ENCODE measurements around the gene C14orf119.

Gene C14orf119

DNA sequence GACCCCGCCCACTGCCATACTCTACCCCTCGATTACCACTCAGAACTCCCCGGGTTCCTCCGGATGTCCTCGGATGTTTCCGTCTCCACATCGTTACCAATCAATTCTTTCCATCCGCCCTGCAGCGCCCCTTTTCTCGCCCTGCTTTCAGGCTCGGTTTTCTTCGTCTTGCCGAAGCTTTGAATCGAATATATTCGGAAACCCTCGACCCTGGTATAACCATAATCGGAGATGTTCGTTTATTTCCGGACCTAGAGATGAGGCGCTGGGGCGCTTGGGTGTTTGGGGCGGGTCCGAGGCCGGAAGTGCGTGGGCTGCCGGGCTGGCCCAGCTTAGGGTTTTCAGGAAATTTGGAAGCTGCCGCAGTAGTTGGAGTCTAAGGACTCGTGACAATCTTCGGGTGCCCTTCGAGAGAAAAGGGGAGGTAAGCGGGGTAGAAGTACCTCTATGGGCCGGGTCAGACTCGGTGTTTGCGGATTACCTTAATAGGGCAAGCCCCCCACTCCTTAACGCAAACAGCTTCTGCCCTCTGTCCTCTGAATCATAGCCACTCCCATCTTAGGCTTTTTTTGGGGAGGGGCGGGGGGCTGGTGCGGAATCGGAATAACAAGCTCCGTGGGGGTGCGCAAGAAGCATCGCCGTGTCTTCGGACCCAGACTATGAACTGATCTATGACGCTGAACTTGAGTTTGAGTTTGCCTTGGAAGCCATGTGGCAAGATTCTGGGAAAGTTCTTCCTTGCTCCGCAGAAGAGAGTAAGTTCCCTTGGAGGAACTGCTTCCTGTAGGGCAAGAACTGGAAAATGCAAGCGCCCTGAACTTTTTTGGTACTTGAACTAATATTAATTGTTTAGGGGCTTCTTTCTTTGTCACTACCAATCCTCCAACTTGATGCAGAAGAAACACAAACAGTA lies at the start of gene C14orf119:
TSS of gene C14orf119 (plus strand) at position 310 of the 913 bp plus-strand sequence. CDS start 2,154 bp downstream, outside the sequence.
- DNase-seq: no peak

- no peak for DNase-seq
Observed at GRCh38 chr14:23047034-23047634, 48.2 kb upstream of the C14orf119 start.

DNA sequence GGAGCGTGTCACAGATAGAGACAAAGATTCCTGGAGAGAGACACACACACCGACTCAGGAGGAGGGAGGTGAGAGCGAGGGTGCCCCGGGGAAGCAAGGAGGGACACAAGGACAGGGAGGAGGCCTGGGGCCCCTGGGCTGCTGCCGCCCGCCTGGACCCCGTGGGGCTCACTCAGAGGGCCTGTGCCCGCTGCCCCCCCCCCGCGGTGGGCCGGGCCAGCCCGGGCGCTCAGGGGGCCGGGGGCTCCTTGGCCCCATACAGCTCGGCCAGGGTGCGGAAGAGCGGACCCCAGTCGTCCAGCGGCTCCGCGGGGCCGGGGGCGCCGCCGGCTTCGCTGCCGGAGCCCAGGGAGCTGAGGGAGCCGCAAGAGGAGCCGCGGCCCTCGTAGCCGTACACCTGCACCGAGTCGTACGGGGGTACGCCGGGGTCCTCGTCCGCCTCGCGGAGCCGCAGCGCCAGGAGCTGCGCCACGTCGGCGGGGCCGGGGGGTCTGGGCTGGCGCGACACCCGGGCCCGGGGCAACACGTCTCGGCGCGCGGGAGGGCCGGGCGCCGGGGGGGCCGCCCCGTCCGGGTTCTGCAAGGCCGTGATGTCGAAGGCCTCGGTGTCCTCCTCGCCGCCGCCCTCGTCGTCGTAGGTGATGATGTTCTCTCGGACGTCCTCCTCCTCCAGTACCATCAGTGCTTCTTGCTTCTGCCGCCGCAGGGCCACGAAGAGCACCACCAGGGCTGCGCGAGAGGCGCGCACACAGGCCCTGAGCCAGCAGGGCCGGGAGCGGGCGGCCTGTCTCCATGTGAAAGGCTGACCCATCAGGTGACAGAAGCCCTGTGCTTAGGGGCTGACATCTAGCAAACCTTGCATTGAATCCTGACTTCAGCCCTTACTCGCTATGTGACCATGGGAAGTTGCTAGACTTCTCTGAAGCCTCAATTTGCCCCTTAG lies 47.3 kb upstream of the C14orf119 start:
- no peak for DNase-seq

DNA sequence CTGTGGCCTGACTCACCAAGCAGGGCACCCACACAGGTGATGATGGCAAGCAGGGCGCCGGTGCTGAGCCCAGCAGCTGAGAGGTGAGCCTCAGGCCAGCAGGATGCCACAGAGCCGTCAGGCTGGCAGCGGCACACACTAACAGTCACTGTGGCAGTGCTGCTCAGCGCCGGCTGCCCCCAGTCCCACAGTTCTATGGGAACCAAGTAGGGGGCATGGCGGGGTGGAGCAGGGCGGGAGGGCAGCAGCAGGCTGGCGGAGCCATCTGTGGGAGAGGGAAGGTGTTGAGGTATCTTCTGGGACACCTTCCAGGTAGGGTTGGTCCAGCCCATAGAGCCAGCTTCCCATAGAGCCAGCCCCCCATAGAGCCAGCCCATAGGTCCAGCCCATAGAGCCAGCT lies 46.3 kb upstream of the C14orf119 start:
- no peak for DNase-seq

DNA sequence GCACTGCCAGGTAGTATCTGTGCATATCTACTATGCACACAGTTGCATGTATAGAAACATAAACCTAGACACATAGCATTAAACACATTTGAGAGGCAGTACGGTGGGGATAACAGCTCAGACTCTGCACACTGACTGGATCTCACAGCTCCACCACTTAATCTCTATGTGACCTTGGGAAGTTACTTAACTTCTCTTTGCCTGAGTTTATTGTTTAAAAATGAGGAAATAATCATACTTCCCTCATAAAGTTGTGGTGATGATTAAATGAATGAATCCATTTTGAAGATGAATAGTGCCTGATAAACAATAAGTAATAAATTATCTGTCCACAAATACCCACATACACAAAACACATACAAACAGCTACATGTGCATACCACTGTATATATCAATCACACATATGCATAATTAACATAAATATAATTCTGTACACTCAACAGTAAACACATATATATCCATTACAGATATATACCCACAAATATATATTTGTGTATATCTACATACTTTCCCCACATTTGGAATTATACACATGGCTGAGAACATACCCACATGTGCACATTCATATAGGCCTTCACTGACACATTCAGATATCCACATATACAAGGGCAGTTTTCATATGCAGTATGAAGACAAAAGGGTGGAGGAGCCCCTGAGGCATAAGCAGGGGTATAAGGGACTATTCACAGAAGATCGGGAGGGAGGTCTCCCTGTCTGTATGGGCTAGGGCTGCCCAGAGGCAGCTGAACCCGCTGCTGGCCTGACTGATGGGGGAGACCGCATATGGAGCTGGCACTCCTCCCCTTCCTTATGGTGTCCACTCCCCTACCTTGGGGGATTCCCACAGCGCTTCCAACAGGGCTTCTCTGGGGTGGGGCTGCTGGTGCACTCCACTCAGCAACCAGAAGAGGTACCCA lies 43.9 kb upstream of the C14orf119 start:
- no peak for DNase-seq

DNA sequence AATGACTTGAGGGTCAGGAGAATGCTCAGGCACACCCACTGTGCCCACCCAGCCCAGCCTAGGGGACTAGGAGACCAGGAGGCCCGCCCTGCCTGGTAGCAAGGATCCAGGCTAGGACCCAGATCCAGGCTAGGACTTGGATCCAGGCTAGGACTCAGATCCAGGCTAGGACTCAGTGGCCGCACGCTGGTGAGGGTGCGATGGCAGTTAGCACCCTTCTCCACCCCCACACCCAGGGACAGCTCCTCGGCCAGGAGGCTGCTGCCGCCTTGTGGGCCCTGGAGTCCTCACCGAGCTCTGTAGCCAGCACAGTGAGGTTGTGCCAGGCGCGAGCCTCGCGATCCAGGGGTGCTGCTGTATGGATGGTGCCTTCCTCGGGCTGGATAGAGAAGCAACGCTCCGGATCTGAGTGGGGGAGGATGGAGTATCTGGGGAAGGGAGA lies 43.1 kb upstream of the C14orf119 start:
- DNase-seq: no peak

DNA sequence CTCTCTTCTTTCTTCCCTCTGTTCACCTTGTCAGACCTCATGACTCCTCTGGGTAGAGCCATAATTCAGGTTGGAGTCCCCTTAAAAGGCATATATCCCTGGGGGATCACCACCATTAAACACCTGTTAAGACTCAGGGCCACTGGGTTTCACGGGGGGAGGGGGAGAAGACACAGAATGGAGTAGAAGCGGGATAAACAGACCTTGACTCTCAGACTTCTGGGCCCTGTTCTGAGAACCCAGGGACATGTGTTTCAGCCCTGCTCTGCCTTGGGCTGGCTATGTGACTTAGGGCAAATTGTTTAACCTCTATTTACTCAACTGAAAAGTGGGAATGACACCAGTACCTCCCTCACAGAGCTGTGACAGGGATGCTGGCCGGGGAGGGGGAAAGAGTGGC lies 42.6 kb upstream of the C14orf119 start:
- no peak for DNase-seq

GRCh38 chr14:23053426-23053825 lies 41.9 kb upstream of the C14orf119 start:
- DNase-seq: no peak

GRCh38 chr14:23054000-23054811 lies 41.1 kb upstream of the C14orf119 start:
- no peak for DNase-seq

DNA sequence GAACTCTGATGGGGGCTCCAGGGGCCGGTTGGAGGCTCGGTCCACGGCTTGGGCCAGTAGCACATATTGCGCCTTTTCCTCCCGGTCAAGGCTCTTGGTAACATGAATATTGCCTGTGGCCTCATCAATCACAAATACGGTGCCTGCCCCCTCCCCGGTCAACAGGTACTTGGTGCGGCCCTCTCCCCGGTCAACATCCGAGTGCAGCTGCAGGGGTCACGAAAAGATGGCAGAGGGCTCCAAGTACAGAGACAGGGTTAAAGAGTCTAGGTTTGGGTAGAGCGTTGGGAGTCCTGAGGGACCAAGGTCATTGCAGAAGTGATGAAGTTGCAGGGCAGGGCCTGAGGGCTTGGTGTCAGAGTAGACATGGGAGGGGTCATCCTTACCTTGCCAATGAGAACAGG lies 40.2 kb upstream of the C14orf119 start:
- DNase-seq: no peak

DNA sequence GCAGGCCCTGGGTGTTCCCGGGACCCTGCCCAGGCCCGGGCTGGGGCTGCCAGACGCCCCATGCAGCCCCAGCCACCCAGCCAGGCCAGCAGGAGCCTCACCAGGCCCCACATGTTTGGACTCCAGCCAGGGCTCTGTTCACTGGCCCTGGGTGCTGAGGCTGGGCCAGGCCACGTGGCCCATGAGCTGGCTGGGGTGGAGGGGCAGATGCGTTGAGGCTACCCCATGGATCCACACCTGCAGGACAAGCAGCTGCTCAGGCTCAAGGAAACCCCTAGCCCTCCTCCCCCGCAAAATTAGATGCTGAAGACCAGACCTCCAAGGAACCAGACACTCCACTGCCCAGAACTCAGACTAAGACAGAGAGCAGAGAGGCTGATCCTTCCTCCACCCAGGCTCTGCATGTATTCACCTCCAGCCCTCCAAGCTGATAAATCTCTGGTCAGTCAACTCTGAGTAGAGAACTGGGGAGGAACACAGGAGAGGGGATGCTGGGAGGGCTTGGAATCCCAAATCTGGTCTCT lies 39.6 kb upstream of the C14orf119 start:
- DNase-seq: no peak

DNA sequence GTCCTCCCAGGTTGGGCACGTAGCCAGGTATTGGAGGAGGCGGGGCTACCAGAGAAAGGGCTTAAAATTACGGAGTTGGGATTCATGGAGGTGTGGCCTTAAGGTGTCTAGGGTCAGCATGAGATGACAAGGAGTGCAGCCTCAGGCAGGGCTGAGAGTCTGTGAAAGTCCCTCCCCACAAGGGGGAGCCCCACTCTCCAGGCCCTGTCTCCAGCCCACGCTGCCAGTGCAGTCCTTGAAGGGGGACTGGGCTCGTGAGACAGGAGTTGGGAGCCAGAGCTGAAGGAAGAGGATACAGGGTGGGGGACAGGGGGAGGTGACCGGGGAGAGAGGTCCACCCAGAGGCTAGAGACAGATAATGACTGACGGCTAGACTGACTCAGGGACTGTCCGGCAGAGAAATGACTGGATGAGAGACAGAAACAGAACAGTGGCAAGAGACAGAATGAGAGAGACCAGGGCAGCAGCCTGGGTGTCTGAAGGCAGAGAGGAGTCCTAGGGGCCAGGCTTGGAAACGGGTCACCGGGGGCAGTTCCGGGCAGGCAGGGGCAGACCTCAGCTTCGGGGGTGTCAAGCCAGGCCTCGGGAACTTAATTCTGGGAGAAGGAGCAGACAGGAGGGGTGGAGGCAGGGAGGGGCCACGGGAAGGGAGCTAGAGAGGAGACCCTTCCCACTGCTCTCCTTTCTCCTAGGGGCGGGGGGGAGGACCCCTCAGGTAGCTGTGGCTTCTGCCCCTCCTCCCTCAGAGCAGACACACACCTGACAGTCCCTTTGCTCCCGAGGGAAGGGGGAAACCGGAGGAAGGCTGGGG lies 39.0 kb upstream of the C14orf119 start:
- DNase-seq: no peak

DNA sequence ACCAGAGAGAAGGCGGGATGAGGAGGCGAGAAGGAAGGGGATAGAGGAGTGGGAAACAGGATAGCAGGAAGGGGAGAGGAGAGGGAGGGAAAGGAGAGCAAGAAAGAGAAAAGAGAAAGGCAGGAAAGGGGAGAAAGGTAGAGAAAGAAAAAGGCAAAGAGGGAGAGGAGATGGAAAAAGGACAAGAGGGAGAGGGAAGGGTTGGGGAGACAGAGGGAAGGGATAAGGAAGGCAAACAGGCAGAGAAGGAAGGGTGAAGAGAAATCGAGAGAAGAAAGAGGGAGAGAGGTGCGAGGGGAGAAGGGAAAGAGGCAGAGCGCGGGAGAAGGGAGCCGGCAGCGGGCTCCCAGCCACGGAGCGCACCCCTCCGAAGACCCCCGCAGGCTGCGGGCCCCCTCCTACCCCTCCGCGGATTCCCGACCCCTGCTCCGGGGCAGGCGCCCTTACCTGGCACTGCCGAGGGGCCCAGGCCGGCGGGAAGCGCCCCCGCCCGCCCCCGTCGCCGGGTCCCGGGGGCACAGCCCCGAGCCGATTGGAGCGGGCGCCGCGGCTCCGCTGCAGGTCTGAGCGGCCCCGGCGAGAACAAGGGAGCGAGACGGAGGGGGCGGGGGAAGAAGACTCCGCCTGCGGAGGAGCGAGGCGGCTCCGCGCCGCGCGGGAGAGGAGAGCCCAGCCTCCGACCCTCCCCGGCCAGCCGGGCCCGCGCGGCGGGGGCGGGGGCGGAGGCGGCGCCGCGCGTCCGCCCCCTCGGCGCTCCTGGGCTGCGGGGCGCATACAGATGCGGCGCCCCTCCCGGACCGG lies 38.1 kb upstream of the C14orf119 start, which contains the start of gene CDH24:
TSS of gene CDH24 (minus strand) at position 565 of the 801 bp plus-strand sequence. CDS start 1,787 bp downstream, outside the sequence.
- DNase-seq: no peak

DNA sequence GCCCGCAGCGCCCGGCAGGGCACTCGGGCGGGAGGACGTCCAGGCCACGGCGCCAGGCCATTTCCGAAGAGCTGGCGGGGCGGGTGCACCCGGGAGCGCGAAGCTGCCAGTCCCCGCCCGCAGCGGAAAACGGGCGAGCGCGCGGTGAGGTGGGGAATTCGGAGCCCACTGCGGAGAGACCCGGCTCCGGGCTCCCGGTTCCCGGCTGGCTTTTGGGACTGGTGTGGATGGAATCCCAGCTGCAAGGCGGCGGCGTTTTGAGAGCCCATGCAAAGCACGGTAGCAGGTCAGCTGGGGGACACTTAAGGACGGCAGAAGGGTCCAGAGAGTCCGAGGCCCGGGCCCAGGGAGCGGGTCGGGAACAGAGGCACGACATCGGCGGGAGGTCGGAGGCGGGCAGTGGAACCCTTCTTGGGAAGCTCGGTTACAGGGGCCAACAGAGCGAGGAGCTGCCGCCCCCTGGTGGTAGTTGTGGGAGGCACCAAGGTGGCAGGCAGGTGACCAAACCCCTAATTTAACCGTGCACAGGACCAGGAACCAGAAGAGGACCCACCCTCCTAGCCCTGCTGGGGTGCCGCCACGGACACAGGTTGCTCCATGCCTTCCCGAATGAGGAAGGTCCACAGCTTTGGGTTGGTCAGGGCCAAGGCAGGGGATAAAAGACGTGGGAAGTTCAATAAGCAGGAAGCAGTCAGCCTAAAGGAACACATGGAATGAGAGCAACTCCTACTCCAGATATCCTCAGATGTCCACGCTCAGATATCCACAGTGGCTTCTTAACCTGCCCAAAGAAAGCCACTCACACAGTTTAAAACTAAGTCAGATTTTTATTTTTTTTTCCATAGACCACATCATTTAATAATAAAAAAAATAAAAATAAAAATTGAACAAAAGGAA lies 37.3 kb upstream of the C14orf119 start:
- DNase-seq: no peak

DNA sequence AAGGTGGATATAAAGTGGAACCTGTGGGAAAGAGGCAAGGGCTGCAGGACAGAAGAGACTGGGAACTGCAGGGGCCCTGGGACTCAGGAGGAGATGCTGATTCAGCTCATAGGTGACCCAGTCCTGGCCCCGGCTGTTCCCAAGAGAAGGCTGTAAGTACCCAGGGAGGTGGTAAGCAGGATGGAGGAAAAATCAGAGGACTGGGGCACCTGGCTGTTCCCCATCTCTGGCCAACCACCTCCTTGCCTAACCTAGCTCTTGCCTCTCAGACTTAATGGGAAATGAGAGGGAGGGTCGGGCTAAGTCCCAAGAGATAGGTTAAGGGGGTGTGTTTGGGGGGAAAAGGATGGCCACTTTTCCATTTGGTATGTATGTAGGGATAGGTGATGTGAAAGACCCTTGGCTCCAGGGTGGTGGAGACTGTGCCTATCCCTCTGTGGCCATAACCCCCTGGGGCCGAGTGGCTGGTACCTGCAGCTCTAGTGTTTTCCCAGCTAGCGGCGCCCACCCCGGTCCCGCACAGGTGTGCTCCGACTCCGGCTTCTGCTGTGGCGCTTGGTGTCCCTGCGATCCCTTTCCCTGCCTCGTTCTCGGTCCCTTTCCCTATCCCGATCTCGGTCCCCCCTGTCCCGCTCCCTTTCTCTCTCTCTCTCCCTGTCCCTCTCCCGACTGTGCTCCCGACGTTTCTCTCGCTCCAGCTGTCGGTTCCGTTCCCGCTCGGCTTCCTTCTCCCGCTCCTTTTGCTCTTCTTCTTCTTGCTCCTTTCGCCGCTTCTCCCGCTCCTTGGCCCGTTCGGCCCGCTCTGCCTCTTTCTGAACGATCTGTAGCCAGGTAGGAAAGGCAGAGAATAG lies 36.4 kb upstream of the C14orf119 start:
- DNase-seq: no peak

- DNase-seq: no peak
Observed at GRCh38 chr14:23060536-23061260, 34.6 kb upstream of the C14orf119 start.
